ENCODE data around the gene SLC34A3.

SLC34A3 gene

GRCh38 chr9:137219757-137220316, 10.9 kb upstream of the SLC34A3 start:
- H3K9me3 Mint-ChIP-seq, result no peaks in the 10 kb centered on the region
- ATAC-seq (no peak), DNase-seq (no peak)
- H3K27ac Mint-ChIP-seq, result no peak overlapping the region
- H3K27me3 Mint-ChIP-seq, result no peaks in the 10 kb centered on the region
- H3K4me1 Mint-ChIP-seq, result peaks cover 8% of the 10 kb centered on the region
- H3K36me3 Mint-ChIP-seq (ENCODE audit: low read depth), result no peaks in the 10 kb centered on the region
- H3K4me3 Mint-ChIP-seq, result no peak overlapping the region

GRCh38 chr9:137220317-137221094, 10.2 kb upstream of the SLC34A3 start:
- Mint-ChIP-seq H3K36me3 (ENCODE audit: low read depth) (no peaks in the 10 kb centered on the region), H3K4me1 (peaks cover 12% of the 10 kb centered on the region), H3K27ac (no peak overlapping the region), H3K27me3 (no peaks in the 10 kb centered on the region), H3K9me3 (no peaks in the 10 kb centered on the region), H3K4me3 (peak overlapping the region; percentile 17)
- no peak for ATAC-seq
- DNase-seq, result no peak

- H3K27ac Mint-ChIP-seq, result no peak overlapping the region
- H3K4me3 Mint-ChIP-seq, result peak overlapping the region; percentile 17
- ATAC-seq (no peak), DNase-seq (no peak)
- peaks cover 12% of the 10 kb centered on the region for H3K4me1 Mint-ChIP-seq
- H3K9me3 Mint-ChIP-seq, result no peaks in the 10 kb centered on the region
- H3K27me3 Mint-ChIP-seq, result no peaks in the 10 kb centered on the region
- no peaks in the 10 kb centered on the region for H3K36me3 Mint-ChIP-seq (ENCODE audit: low read depth)
Measured at GRCh38 chr9:137221095-137221505, 9.6 kb upstream of the SLC34A3 start.

- Mint-ChIP-seq H3K36me3 (ENCODE audit: low read depth) (no peaks in the 10 kb centered on the region), H3K4me1 (peaks cover 12% of the 10 kb centered on the region), H3K27ac (no peak overlapping the region), H3K9me3 (no peaks in the 10 kb centered on the region), H3K27me3 (no peaks in the 10 kb centered on the region), H3K4me3 (no peak overlapping the region)
- DNase-seq (no peak), ATAC-seq (no peak)
Measured at GRCh38 chr9:137221506-137222111, 9.1 kb upstream of the SLC34A3 start.

- peaks cover 12% of the 10 kb centered on the region for H3K4me1 Mint-ChIP-seq
- DNase-seq (no peak), ATAC-seq (no peak)
- H3K27me3 Mint-ChIP-seq, result no peaks in the 10 kb centered on the region
- no peaks in the 10 kb centered on the region for H3K36me3 Mint-ChIP-seq (ENCODE audit: low read depth)
- H3K4me3 Mint-ChIP-seq, result peak within 1 kb of the TSS; percentile 76
- H3K9me3 Mint-ChIP-seq, result no peaks in the 10 kb centered on the region
- peak within 1 kb of the TSS; percentile 60 for H3K27ac Mint-ChIP-seq
Measured at GRCh38 chr9:137222190-137223077, 8.3 kb upstream of the SLC34A3 start, which contains the start of gene RNF208. TSS of gene RNF208 (minus strand) at chr9:137222240. CDS start at chr9:137221212, 1,028 bp downstream.

GRCh38 chr9:137223078-137223970, 7.4 kb upstream of the SLC34A3 start:
- Mint-ChIP-seq H3K36me3 (ENCODE audit: low read depth) (no peaks in the 10 kb centered on the region), H3K27ac (peak overlapping the region; percentile 77), H3K4me1 (peaks cover 15% of the 10 kb centered on the region), H3K9me3 (no peaks in the 10 kb centered on the region), H3K4me3 (peak overlapping the region; percentile 76), H3K27me3 (peaks cover 2% of the 10 kb centered on the region)
- DNase-seq, result peak; percentile 98
- ATAC-seq, result peak; percentile 82

GRCh38 chr9:137224830-137225694, 5.6 kb upstream of the SLC34A3 start, which contains the start of gene CYSRT1:
TSS of gene CYSRT1 (plus strand) at chr9:137225174. CDS start at chr9:137225622, 448 bp downstream.
- peak within 1 kb of the TSS; percentile 78 for H3K27ac Mint-ChIP-seq

GRCh38 chr9:137225699-137226331, 4.9 kb upstream of the SLC34A3 start:
- DNase-seq (no peak), ATAC-seq (no peak)
- Mint-ChIP-seq H3K9me3 (no peaks in the 10 kb centered on the region), H3K27me3 (peaks cover 2% of the 10 kb centered on the region), H3K4me3 (no peak overlapping the region), H3K27ac (no peak overlapping the region), H3K36me3 (ENCODE audit: low read depth) (no peaks in the 10 kb centered on the region), H3K4me1 (peaks cover 15% of the 10 kb centered on the region)

More at GRCh38 chr9:137224830-137225694, 5.6 kb upstream of the SLC34A3 start, which contains the start of gene CYSRT1:
- Mint-ChIP-seq H3K4me3 (peak within 1 kb of the TSS; percentile 76), H3K27me3 (peaks cover 2% of the 10 kb centered on the region), H3K36me3 (ENCODE audit: low read depth) (no peaks in the 10 kb centered on the region), H3K4me1 (peaks cover 15% of the 10 kb centered on the region), H3K9me3 (no peaks in the 10 kb centered on the region)
- DNase-seq (peak; percentile 55), ATAC-seq (peak; percentile 3)

GRCh38 chr9:137226338-137227053, 4.2 kb upstream of the SLC34A3 start:
- H3K9me3 Mint-ChIP-seq, result no peaks in the 10 kb centered on the region
- H3K27me3 Mint-ChIP-seq, result peaks cover 2% of the 10 kb centered on the region
- no peak overlapping the region for H3K4me3 Mint-ChIP-seq
- H3K4me1 Mint-ChIP-seq, result peaks cover 15% of the 10 kb centered on the region
- H3K27ac Mint-ChIP-seq, result no peak overlapping the region
- H3K36me3 Mint-ChIP-seq (ENCODE audit: low read depth), result no peaks in the 10 kb centered on the region
- no peak for ATAC-seq
- no peak for DNase-seq

- Mint-ChIP-seq H3K36me3 (ENCODE audit: low read depth) (no peaks in the 10 kb centered on the region), H3K4me3 (no peak within 1 kb of the TSS), H3K27me3 (peaks cover 2% of the 10 kb centered on the region), H3K27ac (no peak within 1 kb of the TSS), H3K9me3 (no peaks in the 10 kb centered on the region), H3K4me1 (peaks cover 15% of the 10 kb centered on the region)
- peak; percentile 87 for DNase-seq
- ATAC-seq, result peak; percentile 59
Measured at GRCh38 chr9:137227054-137227852, 3.4 kb upstream of the SLC34A3 start, which contains the start of gene RNF224. TSS of gene RNF224 (plus strand) at chr9:137227502. CDS start at chr9:137228336, 834 bp downstream.

GRCh38 chr9:137227853-137228505, 2.7 kb upstream of the SLC34A3 start:
- Mint-ChIP-seq H3K4me3 (no peak overlapping the region), H3K9me3 (no peaks in the 10 kb centered on the region), H3K36me3 (ENCODE audit: low read depth) (no peaks in the 10 kb centered on the region), H3K4me1 (peaks cover 13% of the 10 kb centered on the region), H3K27me3 (peaks cover 2% of the 10 kb centered on the region), H3K27ac (no peak overlapping the region)
- ATAC-seq (no peak), DNase-seq (no peak)
